ENCODE results near the gene PSMD8.

- TF ChIP-seq EP300 (IDR thresholded peaks at IDR 0.05) (no peak), POLR2A (IDR thresholded peaks at IDR 0.05) (no peak), POLR2AphosphoS5 (IDR thresholded peaks at IDR 0.05) (no peak)
- TF ChIP-seq, protein P1, sequence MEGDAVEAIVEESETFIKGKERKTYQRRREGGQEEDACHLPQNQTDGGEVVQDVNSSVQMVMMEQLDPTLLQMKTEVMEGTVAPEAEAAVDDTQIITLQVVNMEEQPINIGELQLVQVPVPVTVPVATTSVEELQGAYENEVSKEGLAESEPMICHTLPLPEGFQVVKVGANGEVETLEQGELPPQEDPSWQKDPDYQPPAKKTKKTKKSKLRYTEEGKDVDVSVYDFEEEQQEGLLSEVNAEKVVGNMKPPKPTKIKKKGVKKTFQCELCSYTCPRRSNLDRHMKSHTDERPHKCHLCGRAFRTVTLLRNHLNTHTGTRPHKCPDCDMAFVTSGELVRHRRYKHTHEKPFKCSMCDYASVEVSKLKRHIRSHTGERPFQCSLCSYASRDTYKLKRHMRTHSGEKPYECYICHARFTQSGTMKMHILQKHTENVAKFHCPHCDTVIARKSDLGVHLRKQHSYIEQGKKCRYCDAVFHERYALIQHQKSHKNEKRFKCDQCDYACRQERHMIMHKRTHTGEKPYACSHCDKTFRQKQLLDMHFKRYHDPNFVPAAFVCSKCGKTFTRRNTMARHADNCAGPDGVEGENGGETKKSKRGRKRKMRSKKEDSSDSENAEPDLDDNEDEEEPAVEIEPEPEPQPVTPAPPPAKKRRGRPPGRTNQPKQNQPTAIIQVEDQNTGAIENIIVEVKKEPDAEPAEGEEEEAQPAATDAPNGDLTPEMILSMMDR (IDR thresholded peaks at IDR 0.05) = no peak
These were observed 4.5 kb downstream of the PSMD8 start for GRCh38 chr19:38378866-38379265.
